ENCODE measurements around the gene ZIK1.

ZIK1 gene

GRCh38 chr19:57558525-57558924 lies 25.4 kb upstream of the ZIK1 start:
- in situ Hi-C loops (cut with HindIII; ENCODE audit: low pct_ligation_motif_present, low sequenced_read_pairs): no loop called here
- no peak for TF ChIP-seq CTCF (IDR thresholded peaks at IDR 0.05; ENCODE audit: low read depth, low read length, missing control alignments)
- Histone ChIP-seq H3K36me3 (replicated peaks) (peaks cover 30% of the 10 kb centered on the region), H3K4me3 (ENCODE audit: low read depth, low read length) (peak overlapping the region; percentile 97), H3K27me3 (replicated peaks) (no peaks in the 10 kb centered on the region), H3K27ac (no peak overlapping the region)
- DNase-seq: peak; percentile 4

GRCh38 chr19:57559008-57559403 lies 24.9 kb upstream of the ZIK1 start:
- H3K36me3 ChIP-seq (replicated peaks): peaks cover 25% of the 10 kb centered on the region
- H3K27ac ChIP-seq: peak overlapping the region; percentile 76
- no peaks in the 10 kb centered on the region for H3K27me3 ChIP-seq (replicated peaks)
- H3K4me3 ChIP-seq (ENCODE audit: low read depth, low read length): peak overlapping the region; percentile 97
- DNase-seq: peak; percentile 4
- no peak for TF ChIP-seq CTCF (IDR thresholded peaks at IDR 0.05; ENCODE audit: low read depth, low read length, missing control alignments)
- in situ Hi-C loops (cut with HindIII; ENCODE audit: low pct_ligation_motif_present, low sequenced_read_pairs): no loop called here

- Histone ChIP-seq H3K27ac (peak within 1 kb of the TSS; percentile 76), H3K4me3 (ENCODE audit: low read depth, low read length) (peak within 1 kb of the TSS; percentile 97), H3K27me3 (replicated peaks) (no peaks in the 10 kb centered on the region), H3K36me3 (replicated peaks) (peaks cover 20% of the 10 kb centered on the region)
- DNase-seq: peak; percentile 89
- in situ Hi-C loops (cut with HindIII; ENCODE audit: low pct_ligation_motif_present, low sequenced_read_pairs): no loop called here
- no peak for TF ChIP-seq CTCF (IDR thresholded peaks at IDR 0.05; ENCODE audit: low read depth, low read length, missing control alignments)
These were observed 24.4 kb upstream of the ZIK1 start, which contains the start of gene ZNF550 for GRCh38 chr19:57559404-57560025. ZNF550 (minus strand) TSS chr19:57559863; CDS start chr19:57559682, 181 bp downstream.

GRCh38 chr19:57560049-57560491 lies 23.9 kb upstream of the ZIK1 start:
- peaks cover 15% of the 10 kb centered on the region for H3K36me3 ChIP-seq (replicated peaks)
- peak overlapping the region; percentile 97 for H3K4me3 ChIP-seq (ENCODE audit: low read depth, low read length)
- DNase-seq: peak; percentile 71
- no peaks in the 10 kb centered on the region for H3K27me3 ChIP-seq (replicated peaks)
- peak overlapping the region; percentile 76 for H3K27ac ChIP-seq
- no peak for TF ChIP-seq CTCF (IDR thresholded peaks at IDR 0.05; ENCODE audit: low read depth, low read length, missing control alignments)
- in situ Hi-C loops (cut with HindIII; ENCODE audit: low pct_ligation_motif_present, low sequenced_read_pairs): no loop called here

- no peak for TF ChIP-seq CTCF (IDR thresholded peaks at IDR 0.05; ENCODE audit: low read depth, low read length, missing control alignments)
- no peaks in the 10 kb centered on the region for H3K36me3 ChIP-seq (replicated peaks)
- no peak overlapping the region for H3K27ac ChIP-seq
- in situ Hi-C loops (cut with HindIII; ENCODE audit: low pct_ligation_motif_present, low sequenced_read_pairs): no loop called here
- DNase-seq: no peak
- H3K4me3 ChIP-seq (ENCODE audit: low read depth, low read length): no peak overlapping the region
- no peaks in the 10 kb centered on the region for H3K27me3 ChIP-seq (replicated peaks)
These were observed 20.4 kb upstream of the ZIK1 start for GRCh38 chr19:57563547-57563946.

Measured in brain microvascular endothelial cell (primary cell).